OCI-LY7 (cell line): ENCODE results near the gene SAP25. TPM values are rescaled to one million over a fixed set of nuclear protein-coding genes. Genes with fewer than 3 reads are reported as not detected.
A peak's percentile ranks its signal among the peaks of the same experiment; 100 is the strongest.

ENCODE experiments used
- BruUV-seq: library from RNA; stranded (reverse); fragments of 400-500 nt; replicated peaks from 2 replicates; lab custom pipeline; 2021; lab: Mats Ljungman, UMichigan
- CTCF ChIA-PET: fragments of 300-600 bp; sonication (Branson Sonifier 250); formaldehyde crosslinking; loops from one replicate; lab custom pipeline; 2022; ENCODE audit warnings: antibody characterized with exemption; ENCODE audit not compliant: unreplicated experiment; lab: Charles Lee
- POLR2A ChIA-PET: fragments of 300-600 bp; sonication (Branson Sonifier 250); formaldehyde crosslinking; loops from one replicate; lab custom pipeline; 2022; ENCODE audit warnings: antibody characterized with exemption; lab: Charles Lee
- DNase-seq: peaks from one replicate; pipeline ENCODE4 v3.0.0-alpha.2; 2015; ENCODE audit warnings: low spot score
- H2AFZ ChIP-seq: fragments of 200-600 bp; sonication (generic), shearing (Covaris generic); 2 replicates; pipeline ENCODE4 v1.6.1; 2014; ENCODE audit warnings: mild to moderate bottlenecking, antibody characterized with exemption, low read length, moderate library complexity
- H3K27ac ChIP-seq: fragments of 200-600 bp; sonication (generic); 2 replicates; pipeline ENCODE4 v1.5.1; 2014; ENCODE audit warnings: mixed run types, low read depth, mild to moderate bottlenecking, moderate library complexity, low read length, inconsistent platforms; ENCODE audit not compliant: poor library complexity, severe bottlenecking
- H3K36me3 ChIP-seq: fragments of 200-600 bp; sonication (generic); 2 replicates; pipeline ENCODE4 v1.6.1; 2014; ENCODE audit warnings: mild to moderate bottlenecking, antibody characterized with exemption, low read length, moderate library complexity, mixed read lengths; ENCODE audit not compliant: insufficient read depth
- H3K4me1 ChIP-seq: fragments of 200-600 bp; sonication (generic); 2 replicates; pipeline ENCODE4 v1.5.1; 2014; ENCODE audit warnings: mild to moderate bottlenecking, low read length; ENCODE audit not compliant: insufficient read depth, poor library complexity, severe bottlenecking
- H3K4me2 ChIP-seq: fragments of 200-600 bp; sonication (generic); 2 replicates; pipeline ENCODE4 v1.6.1; 2014; ENCODE audit warnings: mild to moderate bottlenecking, low read length
- H3K4me3 ChIP-seq: fragments of 200-600 bp; sonication (generic); 2 replicates; pipeline ENCODE4 v1.5.1; 2014; ENCODE audit warnings: mild to moderate bottlenecking, low read depth, low read length; ENCODE audit not compliant: poor library complexity, severe bottlenecking
- H3K79me2 ChIP-seq: fragments of 200-600 bp; sonication (generic); 2 replicates; pipeline ENCODE4 v1.6.1; 2016; ENCODE audit warnings: low read depth, mild to moderate bottlenecking, low read length, moderate library complexity, mixed read lengths; ENCODE audit not compliant: insufficient read depth
- H3K9me2 ChIP-seq: fragments of 200-600 bp; sonication (generic); 2 replicates; pipeline ENCODE4 v1.6.1; 2016; ENCODE audit warnings: mild to moderate bottlenecking, low read length, mixed read lengths; ENCODE audit not compliant: insufficient read depth
- H3K9me3 ChIP-seq: fragments of 200-600 bp; sonication (generic); 2 replicates; pipeline ENCODE4 v1.6.1; 2014; ENCODE audit warnings: mild to moderate bottlenecking, mixed run types, low read length, mixed read lengths
- H4K20me1 ChIP-seq: fragments of 200-600 bp; sonication (generic); 2 replicates; pipeline ENCODE4 v1.6.1; 2014; ENCODE audit warnings: mild to moderate bottlenecking, antibody characterized with exemption, low read length, moderate library complexity, mixed read lengths; ENCODE audit not compliant: insufficient read depth
- CTCF ChIP-seq: fragments of 200-600 bp; sonication (generic); conservative IDR thresholded peaks from 2 replicates; pipeline ENCODE4 v1.5.1; 2014; ENCODE audit warnings: mild to moderate bottlenecking, antibody characterized with exemption, low read length, moderate library complexity, mixed read lengths
- EZH2phosphoT487 ChIP-seq: fragments of 200-600 bp; sonication (generic); IDR thresholded peaks from 2 replicates; pipeline ENCODE4 v1.6.1; 2018; ENCODE audit warnings: low read depth, borderline replicate concordance, mild to moderate bottlenecking, mixed run types, antibody characterized with exemption, low read length, moderate library complexity, mixed read lengths
- intact Hi-C: fragments of 100-400 bp; cut with micrococcal nuclease; formaldehyde crosslinking; loops from one replicate; pipeline ENCODE4 v1.10.0; 2022; ENCODE audit not compliant: unreplicated experiment
- total RNA-seq, 2 experiments: library from RNA; depleted of rRNA in 1 of 2; stranded (reverse); fragments of >200 nt in 1 of 2; shearing (Covaris generic) in 1 of 2; gene quantifications; 2 replicates each; pipeline ENCODE4 v1.2.3, GENCODE V29; 2014 to 2022

SAP25 gene
- total RNA-seq, 2 experiments from 2014 or later: 1.5 to 12.7 TPM

GRCh38 chr7:100572281-100572948 is 1.3 kb downstream of the SAP25 start:
- Histone ChIP-seq H3K27ac (no peak overlapping the region), H4K20me1 (no peaks in the 10 kb centered on the region), H3K4me1 (peaks cover 45% of the 10 kb centered on the region), H3K36me3 (peaks cover 32% of the 10 kb centered on the region), H3K9me3 (no peaks in the 10 kb centered on the region), H3K9me2 (no peaks in the 10 kb centered on the region), H3K4me3 (no peak overlapping the region), H3K4me2 (no peak overlapping the region), H2AFZ (no peak overlapping the region), H3K79me2 (no peaks in the 10 kb centered on the region)
- TF ChIP-seq EZH2phosphoT487 (no peak), CTCF (no peak)
- POLR2A ChIA-PET: no interaction called here
- intact Hi-C loops: no loop called here
- DNase-seq: no peak
- CTCF ChIA-PET: no interaction called here
- BruUV-seq: no TSS peak

- H3K9me2 ChIP-seq: no peaks in the 10 kb centered on the region
- intact Hi-C loops: no loop called here
- H3K79me2 ChIP-seq: no peaks in the 10 kb centered on the region
- H3K4me2 ChIP-seq: 0 out of 2 replicates have a peak overlapping the region, but pooled peaks have one; percentile 7
- ChIA-PET POLR2A (no interaction called here), CTCF (no interaction called here)
- no peaks in the 10 kb centered on the region for H3K9me3 ChIP-seq
- DNase-seq: no peak
- no peak for TF ChIP-seq EZH2phosphoT487
- TF ChIP-seq CTCF: no peak
- H3K36me3 ChIP-seq: peaks cover 27% of the 10 kb centered on the region
- no peaks in the 10 kb centered on the region for H4K20me1 ChIP-seq
- H3K27ac ChIP-seq: no peak overlapping the region
- no peak overlapping the region for H2AFZ ChIP-seq
- H3K4me3 ChIP-seq: no peak overlapping the region
- BruUV-seq: no TSS peak
- H3K4me1 ChIP-seq: peaks cover 45% of the 10 kb centered on the region
These were observed 1.9 kb downstream of the SAP25 start for GRCh38 chr7:100571829-100572116.
